Measurements from ENCODE around the gene RTEL1.
"Not testable (repeated sequence)": the region's sequence is repeated elsewhere in the genome, so short reads cannot be mapped to it uniquely, and the experiment has no call there.

Gene RTEL1

DNA sequence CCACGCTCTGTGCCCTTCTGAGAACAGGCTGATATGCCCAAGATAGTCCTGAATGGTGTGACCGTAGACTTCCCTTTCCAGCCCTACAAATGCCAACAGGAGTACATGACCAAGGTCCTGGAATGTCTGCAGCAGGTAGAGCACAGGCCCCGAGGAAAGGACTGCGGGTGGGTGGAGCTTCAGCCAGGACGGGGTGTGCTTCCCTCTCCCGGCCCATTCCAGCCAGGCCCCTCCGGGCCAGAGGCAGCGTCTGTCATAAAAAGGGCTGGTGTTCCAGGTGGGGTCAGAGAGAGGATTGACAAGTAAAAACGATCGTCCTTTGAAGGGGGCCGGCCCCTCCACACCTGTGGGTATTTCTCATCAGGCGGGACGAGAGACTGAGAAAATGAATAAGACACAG, 1.3 kb downstream of the RTEL1 start:
- H3K27ac ChIP-seq (ENCODE audit: low read depth, low read length) = no peak overlapping the region
- H3K36me3 ChIP-seq (ENCODE audit: control insufficient read depth, low read length) = peaks cover 35% of the 10 kb centered on the region
- H3K4me2 ChIP-seq (ENCODE audit: low read length) = peak overlapping the region; percentile 84
- H3K4me3 ChIP-seq (ENCODE audit: low read length) = peak overlapping the region; percentile 94
- no peaks in the 10 kb centered on the region for H3K9me3 ChIP-seq (ENCODE audit: control insufficient read depth, insufficient read depth, low read length)
- no peaks in the 10 kb centered on the region for H3K9me2 ChIP-seq (replicated peaks; ENCODE audit: control insufficient read depth, low read length)
- TF ChIP-seq, protein P1, sequence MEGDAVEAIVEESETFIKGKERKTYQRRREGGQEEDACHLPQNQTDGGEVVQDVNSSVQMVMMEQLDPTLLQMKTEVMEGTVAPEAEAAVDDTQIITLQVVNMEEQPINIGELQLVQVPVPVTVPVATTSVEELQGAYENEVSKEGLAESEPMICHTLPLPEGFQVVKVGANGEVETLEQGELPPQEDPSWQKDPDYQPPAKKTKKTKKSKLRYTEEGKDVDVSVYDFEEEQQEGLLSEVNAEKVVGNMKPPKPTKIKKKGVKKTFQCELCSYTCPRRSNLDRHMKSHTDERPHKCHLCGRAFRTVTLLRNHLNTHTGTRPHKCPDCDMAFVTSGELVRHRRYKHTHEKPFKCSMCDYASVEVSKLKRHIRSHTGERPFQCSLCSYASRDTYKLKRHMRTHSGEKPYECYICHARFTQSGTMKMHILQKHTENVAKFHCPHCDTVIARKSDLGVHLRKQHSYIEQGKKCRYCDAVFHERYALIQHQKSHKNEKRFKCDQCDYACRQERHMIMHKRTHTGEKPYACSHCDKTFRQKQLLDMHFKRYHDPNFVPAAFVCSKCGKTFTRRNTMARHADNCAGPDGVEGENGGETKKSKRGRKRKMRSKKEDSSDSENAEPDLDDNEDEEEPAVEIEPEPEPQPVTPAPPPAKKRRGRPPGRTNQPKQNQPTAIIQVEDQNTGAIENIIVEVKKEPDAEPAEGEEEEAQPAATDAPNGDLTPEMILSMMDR (IDR thresholded peaks at IDR 0.05; ENCODE audit: low read depth, low read length, poor library complexity, severe bottlenecking) = no peak
- no peak for TF ChIP-seq EZH2phosphoT487 (IDR thresholded peaks at IDR 0.05; ENCODE audit: borderline replicate concordance, low read length)
- H3F3A ChIP-seq (ENCODE audit: control insufficient read depth, insufficient read depth) = no peaks in the 10 kb centered on the region
- H4K20me1 ChIP-seq (ENCODE audit: control insufficient read depth, insufficient read depth, low read depth, low read length) = peaks cover 8% of the 10 kb centered on the region; the same call in 1 of the 2 replicates
- H3K79me2 ChIP-seq (ENCODE audit: control insufficient read depth, low read length) = peaks cover 23% of the 10 kb centered on the region
- H3K27me3 ChIP-seq (ENCODE audit: control insufficient read depth, low read length) = no peaks in the 10 kb centered on the region
- peaks cover 23% of the 10 kb centered on the region for H3K4me1 ChIP-seq (ENCODE audit: control insufficient read depth, low read length)

DNA sequence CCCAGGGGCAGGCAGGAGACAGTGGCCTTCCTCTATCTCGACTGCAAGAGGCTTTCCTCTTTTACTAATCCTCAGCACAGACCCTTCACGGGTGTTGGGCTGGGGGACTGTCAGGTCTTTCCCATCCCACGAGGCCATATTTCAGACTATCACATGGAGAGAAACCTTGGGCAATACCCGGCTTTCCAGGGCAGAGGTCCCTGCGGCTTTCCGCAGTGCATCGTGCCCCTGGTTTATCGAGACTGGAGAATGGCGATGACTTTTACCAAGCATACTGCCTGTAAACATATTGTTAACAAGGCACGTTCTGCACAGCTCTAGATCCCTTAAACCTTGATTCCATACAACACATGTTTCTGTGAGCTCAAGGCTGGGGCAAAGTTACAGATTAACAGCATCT, 2.1 kb downstream of the RTEL1 start:
- H3K27me3 ChIP-seq (ENCODE audit: control insufficient read depth, low read length); H3K9me2 ChIP-seq (replicated peaks; ENCODE audit: control insufficient read depth, low read length); H3K4me2 ChIP-seq (ENCODE audit: low read length); H3K9me3 ChIP-seq (ENCODE audit: control insufficient read depth, insufficient read depth, low read length); H3K27ac ChIP-seq (ENCODE audit: low read depth, low read length); H3K4me3 ChIP-seq (ENCODE audit: low read length); H4K20me1 ChIP-seq (ENCODE audit: control insufficient read depth, insufficient read depth, low read depth, low read length); H3F3A ChIP-seq (ENCODE audit: control insufficient read depth, insufficient read depth): not testable (repeated sequence)
- Histone ChIP-seq H3K79me2 (ENCODE audit: control insufficient read depth, low read length) (peaks cover 23% of the 10 kb centered on the region), H3K4me1 (ENCODE audit: control insufficient read depth, low read length) (peaks cover 17% of the 10 kb centered on the region), H3K36me3 (ENCODE audit: control insufficient read depth, low read length) (peaks cover 35% of the 10 kb centered on the region)

DNA sequence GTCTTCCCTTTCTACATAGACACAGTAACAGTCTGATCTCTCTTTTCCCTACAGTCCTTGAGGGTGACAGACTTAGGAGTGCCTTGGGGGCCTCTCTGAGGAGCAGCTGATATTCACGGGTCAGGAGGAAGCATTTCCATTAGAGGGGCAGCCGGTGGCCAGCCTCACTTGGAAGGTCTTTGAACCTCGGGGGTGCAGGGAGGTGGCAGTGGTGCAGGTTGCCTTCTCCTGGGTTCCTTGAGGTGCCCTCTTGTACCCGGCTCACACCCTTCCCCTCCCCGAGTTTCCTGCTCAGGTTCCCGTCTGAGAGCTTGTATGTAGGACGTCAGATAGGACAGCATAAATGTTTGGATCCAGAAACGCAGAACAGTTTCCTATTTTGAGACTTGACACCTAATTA, 2.5 kb downstream of the RTEL1 start:
- Histone ChIP-seq H3K27ac (ENCODE audit: low read depth, low read length) (no peak overlapping the region), H3K4me3 (ENCODE audit: low read length) (no peak overlapping the region), H3K79me2 (ENCODE audit: control insufficient read depth, low read length) (peaks cover 23% of the 10 kb centered on the region), H3K27me3 (ENCODE audit: control insufficient read depth, low read length) (no peaks in the 10 kb centered on the region), H3K9me3 (ENCODE audit: control insufficient read depth, insufficient read depth, low read length) (no peaks in the 10 kb centered on the region), H4K20me1 (ENCODE audit: control insufficient read depth, insufficient read depth, low read depth, low read length) (peaks cover 8% of the 10 kb centered on the region; the same call in 1 of the 2 replicates), H3K4me2 (ENCODE audit: low read length) (no peak overlapping the region), H3K9me2 (replicated peaks; ENCODE audit: control insufficient read depth, low read length) (no peaks in the 10 kb centered on the region), H3F3A (ENCODE audit: control insufficient read depth, insufficient read depth) (no peaks in the 10 kb centered on the region), H3K4me1 (ENCODE audit: control insufficient read depth, low read length) (peaks cover 17% of the 10 kb centered on the region), H3K36me3 (ENCODE audit: control insufficient read depth, low read length) (peaks cover 37% of the 10 kb centered on the region)
- TF ChIP-seq, protein P1 (IDR thresholded peaks at IDR 0.05; ENCODE audit: low read depth, low read length, poor library complexity, severe bottlenecking) = no peak
- TF ChIP-seq EZH2phosphoT487 (IDR thresholded peaks at IDR 0.05; ENCODE audit: borderline replicate concordance, low read length) = no peak

DNA sequence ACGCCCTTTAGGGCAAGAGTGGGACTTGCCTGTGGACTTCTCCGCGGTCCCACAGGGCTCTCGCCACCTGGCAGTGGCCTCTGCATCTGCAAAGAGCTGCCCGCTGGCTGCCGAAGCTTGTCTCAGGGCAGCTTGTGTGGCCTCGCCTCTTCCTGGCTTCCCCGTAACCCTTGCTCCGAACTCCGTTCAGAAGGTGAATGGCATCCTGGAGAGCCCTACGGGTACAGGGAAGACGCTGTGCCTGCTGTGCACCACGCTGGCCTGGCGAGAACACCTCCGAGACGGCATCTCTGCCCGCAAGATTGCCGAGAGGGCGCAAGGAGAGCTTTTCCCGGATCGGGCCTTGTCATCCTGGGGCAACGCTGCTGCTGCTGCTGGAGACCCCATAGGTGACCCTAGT, 3.0 kb downstream of the RTEL1 start:
- H3K4me2 ChIP-seq (ENCODE audit: low read length) = no peak overlapping the region
- no peaks in the 10 kb centered on the region for H3K9me3 ChIP-seq (ENCODE audit: control insufficient read depth, insufficient read depth, low read length)
- H3K4me1 ChIP-seq (ENCODE audit: control insufficient read depth, low read length) = peaks cover 17% of the 10 kb centered on the region
- H4K20me1 ChIP-seq (ENCODE audit: control insufficient read depth, insufficient read depth, low read depth, low read length) = peaks cover 8% of the 10 kb centered on the region; the same call in 1 of the 2 replicates
- no peaks in the 10 kb centered on the region for H3F3A ChIP-seq (ENCODE audit: control insufficient read depth, insufficient read depth)
- H3K79me2 ChIP-seq (ENCODE audit: control insufficient read depth, low read length) = peaks cover 23% of the 10 kb centered on the region
- peaks cover 42% of the 10 kb centered on the region for H3K36me3 ChIP-seq (ENCODE audit: control insufficient read depth, low read length)
- H3K9me2 ChIP-seq (replicated peaks; ENCODE audit: control insufficient read depth, low read length) = no peaks in the 10 kb centered on the region
- TF ChIP-seq, protein P1 (IDR thresholded peaks at IDR 0.05; ENCODE audit: low read depth, low read length, poor library complexity, severe bottlenecking) = no peak
- no peak overlapping the region for H3K4me3 ChIP-seq (ENCODE audit: low read length)
- H3K27me3 ChIP-seq (ENCODE audit: control insufficient read depth, low read length) = no peaks in the 10 kb centered on the region
- H3K27ac ChIP-seq (ENCODE audit: low read depth, low read length) = no peak overlapping the region

Data from DOHH2 (cell line).